ENCODE data around the gene DVL2. TPM values are rescaled to one million over a fixed set of nuclear protein-coding genes. Genes with fewer than 3 reads are reported as not detected.

The DVL2 gene
- total RNA-seq: 10 to 100 TPM; 18.1 to 19.9 TPM

- Histone ChIP-seq H3K36me3 (peaks cover 25% of the 10 kb centered on the region), H3K4me1 (peaks cover 0 to 44% of the 10 kb centered on the region in 2 donors), H3K4me3 (peak within 1 kb of the TSS; percentile 92 to 93), H3K27me3 (no peaks in the 10 kb centered on the region), H3K9me3 (no peaks in the 10 kb centered on the region), H3K27ac (peak within 1 kb of the TSS; percentile 91 to 95)
- DNase-seq (ENCODE audit: low spot score): peak; percentile 96
- TF ChIP-seq CTCF (IDR thresholded peaks at IDR 0.05): peak in 1 of 2 donors; percentile 7
Measured at GRCh38 chr17:7234083-7234951, at the start of gene DVL2. Gene DVL2, minus strand, starts transcription at chr17:7234517. Its CDS starts 255 bp downstream, at chr17:7234262.

- Histone ChIP-seq H3K4me1 (peaks cover 0 to 36% of the 10 kb centered on the region in 2 donors), H3K27ac (peak overlapping the region; percentile 91 to 93), H3K4me3 (peak overlapping the region in 1 of 2 donors; percentile 60), H3K9me3 (no peaks in the 10 kb centered on the region), H3K27me3 (no peaks in the 10 kb centered on the region), H3K36me3 (peaks cover 32% of the 10 kb centered on the region)
- no peak for DNase-seq (ENCODE audit: low spot score)
- no peak for TF ChIP-seq CTCF (IDR thresholded peaks at IDR 0.05)
Measured at GRCh38 chr17:7283471-7284216, 49.3 kb upstream of the DVL2 start.

- no peak for DNase-seq (ENCODE audit: low spot score)
- peaks cover 32% of the 10 kb centered on the region for H3K36me3 ChIP-seq
- H3K9me3 ChIP-seq: no peaks in the 10 kb centered on the region
- peaks cover 0 to 36% of the 10 kb centered on the region in 2 donors for H3K4me1 ChIP-seq
- TF ChIP-seq CTCF (IDR thresholded peaks at IDR 0.05): no peak
- H3K27me3 ChIP-seq: no peaks in the 10 kb centered on the region
- H3K4me3 ChIP-seq: peak overlapping the region; percentile 60 to 72
- peak overlapping the region; percentile 91 to 93 for H3K27ac ChIP-seq
Measured at GRCh38 chr17:7282752-7283321, 48.5 kb upstream of the DVL2 start.

- no peak for DNase-seq (ENCODE audit: low spot score)
- H3K36me3 ChIP-seq: peaks cover 32% of the 10 kb centered on the region
- H3K9me3 ChIP-seq: no peaks in the 10 kb centered on the region
- H3K27me3 ChIP-seq: no peaks in the 10 kb centered on the region
- H3K27ac ChIP-seq: peak overlapping the region; percentile 91 to 93
- no peak for TF ChIP-seq CTCF (IDR thresholded peaks at IDR 0.05)
- H3K4me3 ChIP-seq: peak overlapping the region; percentile 60 to 72
- peaks cover 0 to 36% of the 10 kb centered on the region in 2 donors for H3K4me1 ChIP-seq
Measured at GRCh38 chr17:7281953-7282751, 47.8 kb upstream of the DVL2 start.
